Measurements from ENCODE around the gene TRPM3.

The TRPM3 gene

DNA sequence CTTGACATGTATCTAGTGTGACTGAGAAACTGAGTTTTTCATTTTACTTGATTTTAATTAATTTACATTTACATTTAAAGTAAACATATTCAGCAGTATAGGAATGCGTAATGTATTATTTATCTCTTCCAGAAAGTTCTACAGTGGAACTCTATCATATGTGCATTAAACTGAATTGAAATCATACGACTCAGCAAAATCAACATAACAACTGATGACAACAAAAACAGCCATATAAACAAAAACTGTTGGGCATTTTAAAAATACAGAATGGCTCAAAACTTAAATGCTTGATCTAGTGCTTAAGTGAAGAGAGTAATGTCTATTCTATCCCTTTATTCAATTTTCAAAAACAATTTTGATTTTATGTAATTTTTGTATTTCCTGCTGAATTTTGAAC lies 134.4 kb downstream of the TRPM3 start (continued):
- TF ChIP-seq ZNF514 (tag by site-specific recombination; IDR thresholded peaks at IDR 0.05) (no peak), ZNF266 (tag by site-specific recombination; IDR thresholded peaks at IDR 0.05; ENCODE audit: low read depth) (no peak), ZNF48 (tag by site-specific recombination; IDR thresholded peaks at IDR 0.05) (no peak), ZNF112 (tag by site-specific recombination; IDR thresholded peaks at IDR 0.05) (no peak), ZNF155 (tag by site-specific recombination; IDR thresholded peaks at IDR 0.05) (no peak), ZNF768 (tag by site-specific recombination; IDR thresholded peaks at IDR 0.05) (no peak), ZSCAN30 (tag by site-specific recombination; IDR thresholded peaks at IDR 0.05) (no peak), ZFP37 (tag by site-specific recombination; IDR thresholded peaks at IDR 0.05) (no peak)
- TF ChIP-seq, protein P1, sequence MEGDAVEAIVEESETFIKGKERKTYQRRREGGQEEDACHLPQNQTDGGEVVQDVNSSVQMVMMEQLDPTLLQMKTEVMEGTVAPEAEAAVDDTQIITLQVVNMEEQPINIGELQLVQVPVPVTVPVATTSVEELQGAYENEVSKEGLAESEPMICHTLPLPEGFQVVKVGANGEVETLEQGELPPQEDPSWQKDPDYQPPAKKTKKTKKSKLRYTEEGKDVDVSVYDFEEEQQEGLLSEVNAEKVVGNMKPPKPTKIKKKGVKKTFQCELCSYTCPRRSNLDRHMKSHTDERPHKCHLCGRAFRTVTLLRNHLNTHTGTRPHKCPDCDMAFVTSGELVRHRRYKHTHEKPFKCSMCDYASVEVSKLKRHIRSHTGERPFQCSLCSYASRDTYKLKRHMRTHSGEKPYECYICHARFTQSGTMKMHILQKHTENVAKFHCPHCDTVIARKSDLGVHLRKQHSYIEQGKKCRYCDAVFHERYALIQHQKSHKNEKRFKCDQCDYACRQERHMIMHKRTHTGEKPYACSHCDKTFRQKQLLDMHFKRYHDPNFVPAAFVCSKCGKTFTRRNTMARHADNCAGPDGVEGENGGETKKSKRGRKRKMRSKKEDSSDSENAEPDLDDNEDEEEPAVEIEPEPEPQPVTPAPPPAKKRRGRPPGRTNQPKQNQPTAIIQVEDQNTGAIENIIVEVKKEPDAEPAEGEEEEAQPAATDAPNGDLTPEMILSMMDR (tag by site-specific recombination; IDR thresholded peaks at IDR 0.05): no peak

DNA sequence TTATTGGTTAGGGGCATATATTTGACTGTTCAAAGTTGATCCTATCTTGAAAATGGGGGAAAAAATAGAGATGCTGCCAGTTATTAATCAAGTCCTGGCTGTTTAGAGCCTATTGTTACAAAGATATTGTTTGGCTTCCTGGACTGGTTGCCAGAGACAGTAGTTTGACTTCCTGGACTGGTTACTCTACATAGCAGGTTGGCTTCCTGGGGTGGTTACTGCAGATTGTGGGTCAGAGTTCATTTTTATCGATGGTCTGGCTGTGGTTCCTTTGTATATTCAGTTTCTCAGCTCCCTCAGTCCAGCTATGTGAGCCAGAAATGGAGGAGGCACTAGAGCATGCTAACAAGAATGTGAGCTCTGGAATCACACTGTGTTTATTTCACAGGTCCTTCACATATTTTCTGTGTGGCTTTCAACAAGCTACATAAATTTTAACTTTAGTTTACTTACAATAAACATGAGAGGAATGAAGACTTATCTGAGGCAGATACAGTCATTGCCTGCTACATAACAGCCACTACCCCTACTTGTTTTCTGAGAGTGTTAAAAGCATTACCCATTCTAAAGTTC lies 137.6 kb downstream of the TRPM3 start:
- H3K4me1 ChIP-seq (ENCODE audit: control insufficient read depth, insufficient read depth, low read length): no peaks in the 10 kb centered on the region
- CTCF ChIA-PET: interaction anchor here (0.6 to 0.7 kb wide), 2 partner anchors 19 to 59 kb away, joined by 3 to 6 read pairs; no protein-coding TSS in a partner anchor
- TF ChIP-seq, protein P2, sequence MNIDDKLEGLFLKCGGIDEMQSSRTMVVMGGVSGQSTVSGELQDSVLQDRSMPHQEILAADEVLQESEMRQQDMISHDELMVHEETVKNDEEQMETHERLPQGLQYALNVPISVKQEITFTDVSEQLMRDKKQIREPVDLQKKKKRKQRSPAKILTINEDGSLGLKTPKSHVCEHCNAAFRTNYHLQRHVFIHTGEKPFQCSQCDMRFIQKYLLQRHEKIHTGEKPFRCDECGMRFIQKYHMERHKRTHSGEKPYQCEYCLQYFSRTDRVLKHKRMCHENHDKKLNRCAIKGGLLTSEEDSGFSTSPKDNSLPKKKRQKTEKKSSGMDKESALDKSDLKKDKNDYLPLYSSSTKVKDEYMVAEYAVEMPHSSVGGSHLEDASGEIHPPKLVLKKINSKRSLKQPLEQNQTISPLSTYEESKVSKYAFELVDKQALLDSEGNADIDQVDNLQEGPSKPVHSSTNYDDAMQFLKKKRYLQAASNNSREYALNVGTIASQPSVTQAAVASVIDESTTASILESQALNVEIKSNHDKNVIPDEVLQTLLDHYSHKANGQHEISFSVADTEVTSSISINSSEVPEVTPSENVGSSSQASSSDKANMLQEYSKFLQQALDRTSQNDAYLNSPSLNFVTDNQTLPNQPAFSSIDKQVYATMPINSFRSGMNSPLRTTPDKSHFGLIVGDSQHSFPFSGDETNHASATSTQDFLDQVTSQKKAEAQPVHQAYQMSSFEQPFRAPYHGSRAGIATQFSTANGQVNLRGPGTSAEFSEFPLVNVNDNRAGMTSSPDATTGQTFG (tag by site-specific recombination; IDR thresholded peaks at IDR 0.05; ENCODE audit: borderline replicate concordance): no peak
- TF ChIP-seq ZNF37A (tag by site-specific recombination; IDR thresholded peaks at IDR 0.05) (no peak), GLI2 (tag by site-specific recombination; IDR thresholded peaks at IDR 0.05; ENCODE audit: borderline replicate concordance, low read depth) (no peak), ZNF302 (tag by site-specific recombination; IDR thresholded peaks at IDR 0.05; ENCODE audit: low read depth) (no peak), SP2 (tag by site-specific recombination; IDR thresholded peaks at IDR 0.05) (no peak), SCRT2 (tag by site-specific recombination; IDR thresholded peaks at IDR 0.05) (no peak), WT1 (tag by site-specific recombination; IDR thresholded peaks at IDR 0.05) (no peak), ZNF354C (tag by site-specific recombination; IDR thresholded peaks at IDR 0.05; ENCODE audit: borderline replicate concordance, low read depth) (no peak), ZNF366 (tag by site-specific recombination; conservative IDR thresholded peaks at IDR 0.05) (no peak), ZNF701 (tag by site-specific recombination; IDR thresholded peaks at IDR 0.05) (no peak), YY2 (tag by site-specific recombination; IDR thresholded peaks at IDR 0.05) (no peak), ZNF391 (tag by site-specific recombination; IDR thresholded peaks at IDR 0.05; ENCODE audit: borderline replicate concordance, low read depth) (no peak), ZNF621 (tag by site-specific recombination; IDR thresholded peaks at IDR 0.05) (no peak), ZNF23 (tag by site-specific recombination; IDR thresholded peaks at IDR 0.05; ENCODE audit: borderline replicate concordance) (no peak), ZNF777 (tag by site-specific recombination; IDR thresholded peaks at IDR 0.05; ENCODE audit: borderline replicate concordance) (no peak), ZNF623 (tag by site-specific recombination; IDR thresholded peaks at IDR 0.05) (no peak)
- TF ChIP-seq, protein P3, sequence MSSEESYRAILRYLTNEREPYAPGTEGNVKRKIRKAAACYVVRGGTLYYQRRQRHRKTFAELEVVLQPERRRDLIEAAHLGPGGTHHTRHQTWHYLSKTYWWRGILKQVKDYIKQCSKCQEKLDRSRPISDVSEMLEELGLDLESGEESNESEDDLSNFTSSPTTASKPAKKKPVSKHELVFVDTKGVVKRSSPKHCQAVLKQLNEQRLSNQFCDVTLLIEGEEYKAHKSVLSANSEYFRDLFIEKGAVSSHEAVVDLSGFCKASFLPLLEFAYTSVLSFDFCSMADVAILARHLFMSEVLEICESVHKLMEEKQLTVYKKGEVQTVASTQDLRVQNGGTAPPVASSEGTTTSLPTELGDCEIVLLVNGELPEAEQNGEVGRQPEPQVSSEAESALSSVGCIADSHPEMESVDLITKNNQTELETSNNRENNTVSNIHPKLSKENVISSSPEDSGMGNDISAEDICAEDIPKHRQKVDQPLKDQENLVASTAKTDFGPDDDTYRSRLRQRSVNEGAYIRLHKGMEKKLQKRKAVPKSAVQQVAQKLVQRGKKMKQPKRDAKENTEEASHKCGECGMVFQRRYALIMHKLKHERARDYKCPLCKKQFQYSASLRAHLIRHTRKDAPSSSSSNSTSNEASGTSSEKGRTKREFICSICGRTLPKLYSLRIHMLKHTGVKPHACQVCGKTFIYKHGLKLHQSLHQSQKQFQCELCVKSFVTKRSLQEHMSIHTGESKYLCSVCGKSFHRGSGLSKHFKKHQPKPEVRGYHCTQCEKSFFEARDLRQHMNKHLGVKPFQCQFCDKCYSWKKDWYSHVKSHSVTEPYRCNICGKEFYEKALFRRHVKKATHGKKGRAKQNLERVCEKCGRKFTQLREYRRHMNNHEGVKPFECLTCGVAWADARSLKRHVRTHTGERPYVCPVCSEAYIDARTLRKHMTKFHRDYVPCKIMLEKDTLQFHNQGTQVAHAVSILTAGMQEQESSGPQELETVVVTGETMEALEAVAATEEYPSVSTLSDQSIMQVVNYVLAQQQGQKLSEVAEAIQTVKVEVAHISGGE (tag by site-specific recombination; conservative IDR thresholded peaks at IDR 0.05; ENCODE audit: low read depth): no peak
- TF ChIP-seq, protein P4, sequence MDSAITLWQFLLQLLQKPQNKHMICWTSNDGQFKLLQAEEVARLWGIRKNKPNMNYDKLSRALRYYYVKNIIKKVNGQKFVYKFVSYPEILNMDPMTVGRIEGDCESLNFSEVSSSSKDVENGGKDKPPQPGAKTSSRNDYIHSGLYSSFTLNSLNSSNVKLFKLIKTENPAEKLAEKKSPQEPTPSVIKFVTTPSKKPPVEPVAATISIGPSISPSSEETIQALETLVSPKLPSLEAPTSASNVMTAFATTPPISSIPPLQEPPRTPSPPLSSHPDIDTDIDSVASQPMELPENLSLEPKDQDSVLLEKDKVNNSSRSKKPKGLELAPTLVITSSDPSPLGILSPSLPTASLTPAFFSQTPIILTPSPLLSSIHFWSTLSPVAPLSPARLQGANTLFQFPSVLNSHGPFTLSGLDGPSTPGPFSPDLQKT (IDR thresholded peaks at IDR 0.05; ENCODE audit: borderline replicate concordance, low read depth, low read length): no peak
- TF ChIP-seq, protein P5, sequence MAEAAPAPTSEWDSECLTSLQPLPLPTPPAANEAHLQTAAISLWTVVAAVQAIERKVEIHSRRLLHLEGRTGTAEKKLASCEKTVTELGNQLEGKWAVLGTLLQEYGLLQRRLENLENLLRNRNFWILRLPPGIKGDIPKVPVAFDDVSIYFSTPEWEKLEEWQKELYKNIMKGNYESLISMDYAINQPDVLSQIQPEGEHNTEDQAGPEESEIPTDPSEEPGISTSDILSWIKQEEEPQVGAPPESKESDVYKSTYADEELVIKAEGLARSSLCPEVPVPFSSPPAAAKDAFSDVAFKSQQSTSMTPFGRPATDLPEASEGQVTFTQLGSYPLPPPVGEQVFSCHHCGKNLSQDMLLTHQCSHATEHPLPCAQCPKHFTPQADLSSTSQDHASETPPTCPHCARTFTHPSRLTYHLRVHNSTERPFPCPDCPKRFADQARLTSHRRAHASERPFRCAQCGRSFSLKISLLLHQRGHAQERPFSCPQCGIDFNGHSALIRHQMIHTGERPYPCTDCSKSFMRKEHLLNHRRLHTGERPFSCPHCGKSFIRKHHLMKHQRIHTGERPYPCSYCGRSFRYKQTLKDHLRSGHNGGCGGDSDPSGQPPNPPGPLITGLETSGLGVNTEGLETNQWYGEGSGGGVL (tag by site-specific recombination; IDR thresholded peaks at IDR 0.05): no peak

More for the DNA sequence above, 137.6 kb downstream of the TRPM3 start:
- Histone ChIP-seq H3K27ac (ENCODE audit: extremely low read depth, low read depth, low read length) (no peak overlapping the region), H3K36me3 (ENCODE audit: control insufficient read depth in 2 of 2, insufficient read depth in 1 of 2, low read length in 2 of 2) (no peaks in the 10 kb centered on the region), H3K4me3 (ENCODE audit: low read depth, low read length) (no peak overlapping the region), H3K9me3 (ENCODE audit: control insufficient read depth, insufficient read depth, low read depth, low read length) (no peaks in the 10 kb centered on the region)
- POLR2A ChIA-PET: no interaction called here
